GM18873 (cell line): ENCODE measurements around the gene CIB1.

ENCODE experiments used
- ATAC-seq: cut with Tn5 transposase; IDR thresholded peaks from one replicate; pipeline ENCODE4 v1.9.1; 2021; ENCODE audit warnings: mild to moderate bottlenecking, moderate library complexity, moderate number of reproducible peaks; ENCODE audit not compliant: unreplicated experiment, low FRiP score

CIB1 gene

DNA sequence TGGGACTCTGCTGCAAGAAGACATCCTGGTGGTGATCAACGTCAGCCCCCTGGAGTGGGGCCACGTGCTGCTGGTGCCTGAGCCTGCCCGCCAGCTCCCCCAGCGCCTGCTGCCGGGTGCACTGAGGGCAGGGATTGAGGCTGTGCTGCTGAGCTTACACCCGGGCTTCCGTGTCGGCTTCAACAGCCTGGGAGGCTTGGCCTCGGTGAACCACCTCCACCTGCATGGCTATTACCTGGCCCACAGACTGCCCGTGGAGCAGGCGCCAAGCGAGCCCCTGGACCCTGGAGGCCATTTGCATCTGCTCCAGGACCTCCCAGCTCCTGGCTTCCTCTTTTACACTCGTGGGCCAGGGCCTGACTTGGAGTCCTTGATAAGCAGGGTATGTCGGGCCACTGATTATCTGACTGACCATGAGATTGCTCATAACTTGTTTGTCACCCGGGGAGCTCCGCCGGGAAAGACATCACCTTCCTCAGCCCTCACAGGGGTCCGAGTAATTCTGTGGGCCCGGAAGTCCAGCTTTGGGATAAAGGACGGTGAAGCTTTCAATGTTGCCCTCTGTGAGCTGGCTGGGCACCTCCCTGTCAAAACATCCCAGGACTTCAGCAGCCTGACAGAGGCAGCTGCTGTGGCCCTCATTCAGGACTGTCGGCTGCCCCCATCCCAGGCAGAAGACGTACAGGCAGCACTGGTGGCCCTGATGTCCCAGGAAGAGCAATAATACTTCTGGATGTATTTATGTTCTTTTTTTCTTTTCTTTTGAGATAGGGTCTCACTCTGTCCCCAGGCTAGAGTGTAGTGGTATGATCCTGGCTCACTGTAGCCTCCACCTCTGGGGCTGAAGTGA lies 7.8 kb upstream of the CIB1 start:
- ATAC-seq, result no peak

GRCh38 chr15:90240856-90241255 lies 7.1 kb upstream of the CIB1 start:
- ATAC-seq, result no peak

- ATAC-seq, result no peak
Measured at GRCh38 chr15:90239371-90239770, 5.6 kb upstream of the CIB1 start.

GRCh38 chr15:90234096-90234988 lies 601 bp upstream of the CIB1 start, which contains the start of gene GDPGP1:
Gene GDPGP1, plus strand, starts transcription at chr15:90234209. Its CDS starts 6,700 bp downstream, at chr15:90240909.
- peak; percentile 57 for ATAC-seq

DNA sequence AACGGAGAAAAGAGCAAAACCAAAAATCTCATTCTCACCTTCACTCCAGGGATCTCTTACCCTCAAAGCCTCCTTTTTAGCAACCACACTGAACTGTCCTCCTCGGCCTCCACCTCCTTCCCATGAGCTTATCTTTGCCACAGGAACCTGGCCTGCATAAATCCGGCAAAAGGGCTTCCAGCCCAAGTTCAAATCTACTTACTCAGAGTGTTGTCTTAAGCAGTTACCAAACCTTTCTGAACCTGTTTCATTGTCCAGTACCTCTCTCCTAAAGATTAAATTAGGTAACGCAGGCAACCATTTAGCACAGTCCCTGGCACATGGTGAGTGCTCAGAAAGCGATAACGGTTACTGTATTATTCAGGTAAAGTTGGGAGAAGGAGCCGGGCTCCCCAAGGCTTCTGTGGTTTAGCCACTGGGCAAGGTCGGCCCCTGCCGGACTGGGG lies 777 bp downstream of the CIB1 start:
- peak; percentile 2 for ATAC-seq

GRCh38 chr15:90232196-90232595 lies 1.5 kb downstream of the CIB1 start:
- ATAC-seq, result no peak

GRCh38 chr15:90231028-90232017 lies 2.4 kb downstream of the CIB1 start:
- ATAC-seq, result no peak

DNA sequence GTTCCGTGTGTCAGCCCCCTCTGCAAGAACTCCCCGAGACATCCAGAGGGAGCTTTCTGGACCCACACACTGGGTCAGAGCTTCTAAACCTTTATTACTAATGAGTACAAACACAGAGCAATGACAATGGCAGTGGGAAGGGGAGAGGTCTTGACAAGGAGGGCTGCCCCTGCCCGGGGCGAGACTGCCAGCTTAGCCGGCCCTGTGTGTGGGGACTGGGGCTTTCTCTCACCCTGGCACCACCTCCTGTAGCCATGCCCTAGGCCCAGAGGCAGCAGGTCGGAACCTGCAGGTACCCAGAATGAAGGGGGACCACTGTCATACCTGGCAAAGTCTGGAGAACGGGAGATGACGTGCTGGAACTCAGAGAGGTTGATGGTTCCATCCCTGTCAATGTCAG lies 3.1 kb downstream of the CIB1 start:
- ATAC-seq, result no peak

DNA sequence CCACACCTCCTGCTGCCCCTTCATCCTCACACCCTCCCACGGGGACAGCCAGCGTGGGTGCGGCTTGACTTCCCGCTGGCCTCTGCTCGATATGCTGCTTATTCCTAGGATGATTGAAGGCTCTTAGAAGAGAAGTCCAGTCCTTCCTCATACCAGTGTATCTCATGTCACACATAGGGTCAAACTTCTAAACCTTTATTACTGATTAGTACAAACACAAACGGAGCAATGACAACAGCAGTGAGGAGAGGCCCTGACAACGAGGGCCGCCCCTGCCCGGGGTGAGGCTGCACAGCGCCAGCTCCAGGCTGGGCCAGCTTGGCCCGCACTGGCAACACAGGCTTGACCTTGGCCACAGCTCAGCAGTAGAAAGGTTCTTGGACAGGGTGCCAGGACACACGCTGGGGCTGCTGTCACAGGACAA lies 3.7 kb downstream of the CIB1 start:
- no peak for ATAC-seq

GRCh38 chr15:90228960-90229359 lies 4.8 kb downstream of the CIB1 start:
- no peak for ATAC-seq

GRCh38 chr15:90227816-90228772 lies 5.6 kb downstream of the CIB1 start:
- no peak for ATAC-seq

GRCh38 chr15:90227336-90227735 lies 6.4 kb downstream of the CIB1 start:
- ATAC-seq, result no peak

GRCh38 chr15:90225504-90226234 lies 8.1 kb downstream of the CIB1 start:
- no peak for ATAC-seq

DNA sequence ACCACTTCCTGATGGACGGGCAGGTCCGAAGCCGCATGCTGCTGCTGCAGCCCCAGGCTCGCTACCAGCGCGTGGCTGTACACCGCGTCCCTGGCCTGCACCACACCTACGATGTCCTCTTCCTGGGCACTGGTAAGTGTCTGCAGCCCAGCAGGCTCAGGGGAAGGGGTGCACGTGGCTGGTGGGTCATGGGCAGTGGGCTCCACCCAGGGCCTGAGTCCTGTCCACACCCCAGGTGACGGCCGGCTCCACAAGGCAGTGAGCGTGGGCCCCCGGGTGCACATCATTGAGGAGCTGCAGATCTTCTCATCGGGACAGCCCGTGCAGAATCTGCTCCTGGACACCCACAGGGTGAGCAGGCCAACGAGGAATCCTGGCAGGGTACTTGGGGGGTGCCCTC lies 8.7 kb downstream of the CIB1 start:
- ATAC-seq, result no peak

DNA sequence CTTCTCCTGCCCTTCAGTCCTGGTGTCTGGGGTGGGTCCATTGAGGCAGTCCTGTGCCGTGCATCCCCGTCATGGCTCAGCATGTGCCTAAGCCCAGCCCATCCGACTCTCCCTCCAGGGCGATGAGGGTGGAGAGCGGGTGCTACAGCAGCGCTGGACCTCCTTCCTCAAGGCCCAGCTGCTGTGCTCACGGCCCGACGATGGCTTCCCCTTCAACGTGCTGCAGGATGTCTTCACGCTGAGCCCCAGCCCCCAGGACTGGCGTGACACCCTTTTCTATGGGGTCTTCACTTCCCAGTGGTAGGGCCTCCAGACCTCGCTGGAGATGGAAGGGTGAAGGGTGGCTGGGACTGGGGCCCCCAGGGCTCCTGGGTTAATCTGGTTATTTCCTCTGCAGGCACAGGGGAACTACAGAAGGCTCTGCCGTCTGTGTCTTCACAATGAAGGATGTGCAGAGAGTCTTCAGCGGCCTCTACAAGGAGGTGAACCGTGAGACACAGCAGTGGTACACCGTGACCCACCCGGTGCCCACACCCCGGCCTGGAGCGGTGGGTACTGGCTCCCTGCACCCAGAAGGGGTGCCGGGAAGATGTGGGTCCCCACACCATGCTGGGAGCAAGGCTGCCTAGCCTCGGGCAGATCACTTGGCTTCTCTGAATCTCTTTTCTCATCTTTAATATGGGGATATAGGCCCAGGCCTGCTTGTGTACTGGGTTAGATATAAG lies 10.1 kb downstream of the CIB1 start:
- no peak for ATAC-seq

GRCh38 chr15:90222547-90222946 lies 11.2 kb downstream of the CIB1 start:
- ATAC-seq, result no peak

DNA sequence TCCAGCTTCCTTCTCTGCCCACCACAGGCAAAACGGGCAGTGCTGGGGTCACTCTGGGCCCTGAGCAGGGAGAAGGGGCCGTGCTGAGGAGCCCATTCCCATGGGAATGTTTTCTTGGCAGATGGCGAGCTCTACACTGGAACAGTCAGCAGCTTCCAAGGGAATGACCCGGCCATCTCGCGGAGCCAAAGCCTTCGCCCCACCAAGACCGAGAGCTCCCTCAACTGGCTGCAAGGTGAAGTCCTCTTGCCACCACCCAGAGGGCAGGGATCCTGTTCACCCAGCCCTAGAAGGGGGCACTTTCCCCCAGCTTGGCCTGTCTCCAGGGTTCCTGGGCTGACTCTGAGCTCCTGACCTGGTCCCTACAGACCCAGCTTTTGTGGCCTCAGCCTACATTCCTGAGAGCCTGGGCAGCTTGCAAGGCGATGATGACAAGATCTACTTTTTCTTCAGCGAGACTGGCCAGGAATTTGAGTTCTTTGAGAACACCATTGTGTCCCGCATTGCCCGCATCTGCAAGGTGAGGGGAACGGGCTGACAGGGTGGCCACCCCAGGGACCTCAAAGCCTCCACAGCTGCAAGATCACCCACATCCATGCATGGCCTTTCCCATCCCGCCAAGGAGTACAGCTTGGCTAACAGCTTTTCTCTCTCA lies 12.4 kb downstream of the CIB1 start:
- no peak for ATAC-seq
